Liver (tissue), 3 donors: ENCODE results near the gene TRPC4AP.

Experiments
- EGR1 ChIP-seq, 2 donors: IDR thresholded peaks; 2 replicates each; pipeline ENCODE4 v1.6.1; 2016 to 2018; ENCODE audit warnings: antibody characterized with exemption in 2 of 2, low read depth in 2 of 2
- FOXA1 ChIP-seq: IDR thresholded peaks from 2 replicates; pipeline ENCODE4 v1.6.1; 2016; ENCODE audit warnings: antibody characterized with exemption
- NR2F2 ChIP-seq: IDR thresholded peaks from 2 replicates; pipeline ENCODE4 v1.6.1; 2016; ENCODE audit warnings: antibody characterized with exemption
- RAD21 ChIP-seq, 2 donors: IDR thresholded peaks; 2 replicates each; pipeline ENCODE4 v1.6.1; 2016; ENCODE audit warnings: antibody characterized with exemption in 2 of 2, mild to moderate bottlenecking in 2 of 2
- RXRA ChIP-seq, 2 donors: IDR thresholded peaks; 2 replicates each; pipeline ENCODE4 v1.6.1; 2017 to 2018; ENCODE audit warnings: antibody characterized with exemption in 2 of 2, mild to moderate bottlenecking in 1 of 2
- SP1 ChIP-seq: IDR thresholded peaks from 2 replicates; pipeline ENCODE4 v1.6.1; 2018; ENCODE audit warnings: antibody characterized with exemption, mild to moderate bottlenecking
- TAF1 ChIP-seq: conservative IDR thresholded peaks from 2 replicates; pipeline ENCODE4 v1.6.1; 2016; ENCODE audit warnings: antibody characterized with exemption, mild to moderate bottlenecking
- YY1 ChIP-seq: IDR thresholded peaks from 2 replicates; pipeline ENCODE4 v1.6.1; 2016; ENCODE audit warnings: antibody characterized with exemption, mild to moderate bottlenecking
- TF ChIP-seq, protein P1 (sequence below): fragments of 150-350 bp; IDR thresholded peaks from 2 replicates; pipeline ENCODE4 v1.5.1; 2017; ENCODE audit warnings: improper control_type of control experiment, low read depth, low read length; ENCODE audit not compliant: missing input control
- TF ChIP-seq, protein P2 (sequence below): IDR thresholded peaks from 2 replicates; pipeline ENCODE4 v1.6.1; 2016; ENCODE audit warnings: antibody characterized with exemption
- TF ChIP-seq, protein P3 (sequence below): IDR thresholded peaks from 2 replicates; pipeline ENCODE4 v1.6.1; 2016; ENCODE audit warnings: antibody characterized with exemption, mild to moderate bottlenecking
- TF ChIP-seq, protein P4 (sequence below): IDR thresholded peaks from 2 replicates; pipeline ENCODE4 v1.6.1; 2016; ENCODE audit warnings: antibody characterized with exemption
- TF ChIP-seq, protein P5 (sequence below): IDR thresholded peaks from 2 replicates; pipeline ENCODE4 v1.6.1; 2016; ENCODE audit warnings: antibody characterized with exemption
- donor health status: healthy.
- donor health status: healthy.

GRCh38 chr20:34953960-34954359 lies 138.6 kb downstream of the TRPC4AP start:
- TF ChIP-seq, protein P1, sequence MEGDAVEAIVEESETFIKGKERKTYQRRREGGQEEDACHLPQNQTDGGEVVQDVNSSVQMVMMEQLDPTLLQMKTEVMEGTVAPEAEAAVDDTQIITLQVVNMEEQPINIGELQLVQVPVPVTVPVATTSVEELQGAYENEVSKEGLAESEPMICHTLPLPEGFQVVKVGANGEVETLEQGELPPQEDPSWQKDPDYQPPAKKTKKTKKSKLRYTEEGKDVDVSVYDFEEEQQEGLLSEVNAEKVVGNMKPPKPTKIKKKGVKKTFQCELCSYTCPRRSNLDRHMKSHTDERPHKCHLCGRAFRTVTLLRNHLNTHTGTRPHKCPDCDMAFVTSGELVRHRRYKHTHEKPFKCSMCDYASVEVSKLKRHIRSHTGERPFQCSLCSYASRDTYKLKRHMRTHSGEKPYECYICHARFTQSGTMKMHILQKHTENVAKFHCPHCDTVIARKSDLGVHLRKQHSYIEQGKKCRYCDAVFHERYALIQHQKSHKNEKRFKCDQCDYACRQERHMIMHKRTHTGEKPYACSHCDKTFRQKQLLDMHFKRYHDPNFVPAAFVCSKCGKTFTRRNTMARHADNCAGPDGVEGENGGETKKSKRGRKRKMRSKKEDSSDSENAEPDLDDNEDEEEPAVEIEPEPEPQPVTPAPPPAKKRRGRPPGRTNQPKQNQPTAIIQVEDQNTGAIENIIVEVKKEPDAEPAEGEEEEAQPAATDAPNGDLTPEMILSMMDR: no peak
- TF ChIP-seq, protein P2, sequence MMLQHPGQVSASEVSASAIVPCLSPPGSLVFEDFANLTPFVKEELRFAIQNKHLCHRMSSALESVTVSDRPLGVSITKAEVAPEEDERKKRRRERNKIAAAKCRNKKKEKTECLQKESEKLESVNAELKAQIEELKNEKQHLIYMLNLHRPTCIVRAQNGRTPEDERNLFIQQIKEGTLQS: no peak
- TF ChIP-seq, protein P3, sequence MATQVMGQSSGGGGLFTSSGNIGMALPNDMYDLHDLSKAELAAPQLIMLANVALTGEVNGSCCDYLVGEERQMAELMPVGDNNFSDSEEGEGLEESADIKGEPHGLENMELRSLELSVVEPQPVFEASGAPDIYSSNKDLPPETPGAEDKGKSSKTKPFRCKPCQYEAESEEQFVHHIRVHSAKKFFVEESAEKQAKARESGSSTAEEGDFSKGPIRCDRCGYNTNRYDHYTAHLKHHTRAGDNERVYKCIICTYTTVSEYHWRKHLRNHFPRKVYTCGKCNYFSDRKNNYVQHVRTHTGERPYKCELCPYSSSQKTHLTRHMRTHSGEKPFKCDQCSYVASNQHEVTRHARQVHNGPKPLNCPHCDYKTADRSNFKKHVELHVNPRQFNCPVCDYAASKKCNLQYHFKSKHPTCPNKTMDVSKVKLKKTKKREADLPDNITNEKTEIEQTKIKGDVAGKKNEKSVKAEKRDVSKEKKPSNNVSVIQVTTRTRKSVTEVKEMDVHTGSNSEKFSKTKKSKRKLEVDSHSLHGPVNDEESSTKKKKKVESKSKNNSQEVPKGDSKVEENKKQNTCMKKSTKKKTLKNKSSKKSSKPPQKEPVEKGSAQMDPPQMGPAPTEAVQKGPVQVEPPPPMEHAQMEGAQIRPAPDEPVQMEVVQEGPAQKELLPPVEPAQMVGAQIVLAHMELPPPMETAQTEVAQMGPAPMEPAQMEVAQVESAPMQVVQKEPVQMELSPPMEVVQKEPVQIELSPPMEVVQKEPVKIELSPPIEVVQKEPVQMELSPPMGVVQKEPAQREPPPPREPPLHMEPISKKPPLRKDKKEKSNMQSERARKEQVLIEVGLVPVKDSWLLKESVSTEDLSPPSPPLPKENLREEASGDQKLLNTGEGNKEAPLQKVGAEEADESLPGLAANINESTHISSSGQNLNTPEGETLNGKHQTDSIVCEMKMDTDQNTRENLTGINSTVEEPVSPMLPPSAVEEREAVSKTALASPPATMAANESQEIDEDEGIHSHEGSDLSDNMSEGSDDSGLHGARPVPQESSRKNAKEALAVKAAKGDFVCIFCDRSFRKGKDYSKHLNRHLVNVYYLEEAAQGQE: no peak
- TF ChIP-seq TAF1 (no peak), YY1 (no peak), SP1 (no peak), RAD21 (IDR thresholded peaks at IDR 0.05) (no peak), EGR1 (IDR thresholded peaks at IDR 0.05; ENCODE audit: low read depth in 2 of 2) (no peak), FOXA1 (no peak), RXRA (IDR thresholded peaks at IDR 0.05) (no peak), NR2F2 (no peak)
- TF ChIP-seq, protein P4, sequence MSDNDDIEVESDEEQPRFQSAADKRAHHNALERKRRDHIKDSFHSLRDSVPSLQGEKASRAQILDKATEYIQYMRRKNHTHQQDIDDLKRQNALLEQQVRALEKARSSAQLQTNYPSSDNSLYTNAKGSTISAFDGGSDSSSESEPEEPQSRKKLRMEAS: no peak
- TF ChIP-seq, protein P5, sequence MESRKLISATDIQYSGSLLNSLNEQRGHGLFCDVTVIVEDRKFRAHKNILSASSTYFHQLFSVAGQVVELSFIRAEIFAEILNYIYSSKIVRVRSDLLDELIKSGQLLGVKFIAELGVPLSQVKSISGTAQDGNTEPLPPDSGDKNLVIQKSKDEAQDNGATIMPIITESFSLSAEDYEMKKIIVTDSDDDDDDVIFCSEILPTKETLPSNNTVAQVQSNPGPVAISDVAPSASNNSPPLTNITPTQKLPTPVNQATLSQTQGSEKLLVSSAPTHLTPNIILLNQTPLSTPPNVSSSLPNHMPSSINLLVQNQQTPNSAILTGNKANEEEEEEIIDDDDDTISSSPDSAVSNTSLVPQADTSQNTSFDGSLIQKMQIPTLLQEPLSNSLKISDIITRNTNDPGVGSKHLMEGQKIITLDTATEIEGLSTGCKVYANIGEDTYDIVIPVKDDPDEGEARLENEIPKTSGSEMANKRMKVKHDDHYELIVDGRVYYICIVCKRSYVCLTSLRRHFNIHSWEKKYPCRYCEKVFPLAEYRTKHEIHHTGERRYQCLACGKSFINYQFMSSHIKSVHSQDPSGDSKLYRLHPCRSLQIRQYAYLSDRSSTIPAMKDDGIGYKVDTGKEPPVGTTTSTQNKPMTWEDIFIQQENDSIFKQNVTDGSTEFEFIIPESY: no peak
